Occipital lobe (tissue), 1 donor: ENCODE results near the gene FGF9. TPM values are rescaled to one million over a fixed set of nuclear protein-coding genes. Genes with fewer than 3 reads are reported as not detected.

Source experiments
- total RNA-seq: library from RNA; depleted of rRNA; stranded (reverse); fragments of >200 nt; gene quantifications from one replicate; pipeline ENCODE4 v1.2.3, GENCODE V29; 2014

FGF9 gene
- total RNA-seq, 1 donor from 2014 or later, result 16.1 TPM

Other genes starting within 250 kb of the FGF9 start
- 159 TPM for gene ZDHHC20, start 211.8 kb upstream of the FGF9 start, total RNA-seq
- gene MICU2, start 66.9 kb upstream of the FGF9 start, total RNA-seq, result 60.5 TPM